ENCODE measurements around the gene C12orf42. TPM values are rescaled to one million over a fixed set of nuclear protein-coding genes. Genes with fewer than 3 reads are reported as not detected.

Gene C12orf42
- total RNA-seq, 6 donors from 2014 or later: not detected

GRCh38 chr12:103397536-103397935 is 98.2 kb downstream of the C12orf42 start:
- Histone ChIP-seq H3K9me3 (no peaks in the 10 kb centered on the region), H3K4me3 (no peak overlapping the region), H3K27ac (no peak overlapping the region), H3K4me1 (no peaks in the 10 kb centered on the region), H3K36me3 (no peaks in the 10 kb centered on the region), H3K27me3 (no peaks in the 10 kb centered on the region)
- TF ChIP-seq CTCF (IDR thresholded peaks at IDR 0.05): no peak
- no peak for TF ChIP-seq POLR2A (IDR thresholded peaks at IDR 0.05)
- no peak for TF ChIP-seq POLR2AphosphoS5 (IDR thresholded peaks at IDR 0.05)
- no peak for TF ChIP-seq EP300 (IDR thresholded peaks at IDR 0.05)
- WGBS, 2 donors: 0% methylated on average over 1 of the region's 1 CpG
- DNase-seq (no peak), ATAC-seq (ENCODE audit: low FRiP score in 2 of 2) (no peak)

GRCh38 chr12:103392722-103393121 is 103.0 kb downstream of the C12orf42 start:
- no peaks in the 10 kb centered on the region for H3K4me1 ChIP-seq
- H3K36me3 ChIP-seq: no peaks in the 10 kb centered on the region
- no peak for ATAC-seq (ENCODE audit: low FRiP score in 2 of 2)
- no peak for TF ChIP-seq POLR2A (IDR thresholded peaks at IDR 0.05)
- TF ChIP-seq CTCF (IDR thresholded peaks at IDR 0.05): no peak
- TF ChIP-seq POLR2AphosphoS5 (IDR thresholded peaks at IDR 0.05): no peak
- no peak for TF ChIP-seq EP300 (IDR thresholded peaks at IDR 0.05)
- no peak for DNase-seq
- WGBS, 2 donors: 56 to 85% methylated on average over 1 of the region's 1 CpG
- no peak overlapping the region for H3K4me3 ChIP-seq
- no peak overlapping the region for H3K27ac ChIP-seq
- H3K9me3 ChIP-seq: no peaks in the 10 kb centered on the region
- no peaks in the 10 kb centered on the region for H3K27me3 ChIP-seq

- ATAC-seq (ENCODE audit: low FRiP score in 2 of 2) (no peak), DNase-seq (no peak)
- Histone ChIP-seq H3K27ac (no peak overlapping the region), H3K36me3 (no peaks in the 10 kb centered on the region), H3K4me1 (no peaks in the 10 kb centered on the region), H3K4me3 (no peak overlapping the region), H3K9me3 (no peaks in the 10 kb centered on the region), H3K27me3 (no peaks in the 10 kb centered on the region)
- TF ChIP-seq EP300 (IDR thresholded peaks at IDR 0.05) (no peak), CTCF (IDR thresholded peaks at IDR 0.05) (no peak), POLR2A (IDR thresholded peaks at IDR 0.05) (no peak), POLR2AphosphoS5 (IDR thresholded peaks at IDR 0.05) (no peak)
- WGBS, 2 donors: 87 to 88% methylated on average over 4 of the region's 4 CpGs
These were observed 104.7 kb downstream of the C12orf42 start for GRCh38 chr12:103391103-103391502.

- TF ChIP-seq CTCF (IDR thresholded peaks at IDR 0.05): no peak
- TF ChIP-seq EP300 (IDR thresholded peaks at IDR 0.05): no peak
- no peak for TF ChIP-seq POLR2A (IDR thresholded peaks at IDR 0.05)
- TF ChIP-seq POLR2AphosphoS5 (IDR thresholded peaks at IDR 0.05): no peak
- DNase-seq: no peak
- H3K36me3 ChIP-seq: no peaks in the 10 kb centered on the region
- no peak overlapping the region for H3K4me3 ChIP-seq
- H3K27ac ChIP-seq: no peak overlapping the region
- ATAC-seq (ENCODE audit: low FRiP score in 2 of 2): no peak
- no peaks in the 10 kb centered on the region for H3K4me1 ChIP-seq
- H3K9me3 ChIP-seq: no peaks in the 10 kb centered on the region
- WGBS, 2 donors: 82 to 85% methylated on average over 7 of the region's 7 CpGs
- no peaks in the 10 kb centered on the region for H3K27me3 ChIP-seq
These were observed 108.4 kb downstream of the C12orf42 start for GRCh38 chr12:103387385-103387784.

GRCh38 chr12:103386451-103386850 is 109.3 kb downstream of the C12orf42 start:
- 73 to 84% methylated on average over 3 of the region's 3 CpGs for WGBS, 2 donors
- ATAC-seq (ENCODE audit: low FRiP score in 2 of 2): no peak
- TF ChIP-seq POLR2AphosphoS5 (IDR thresholded peaks at IDR 0.05) (no peak), POLR2A (IDR thresholded peaks at IDR 0.05) (no peak), EP300 (IDR thresholded peaks at IDR 0.05) (no peak), CTCF (IDR thresholded peaks at IDR 0.05) (no peak)
- Histone ChIP-seq H3K36me3 (no peaks in the 10 kb centered on the region), H3K9me3 (no peaks in the 10 kb centered on the region), H3K27ac (no peak overlapping the region), H3K4me3 (no peak overlapping the region), H3K4me1 (no peaks in the 10 kb centered on the region), H3K27me3 (no peaks in the 10 kb centered on the region)
- DNase-seq: no peak

Data from upper lobe of left lung (tissue), 6 donors.